ENCODE measurements around the gene ADARB2.
A peak's percentile ranks its signal among the peaks of the same experiment; 100 is the strongest.

Gene ADARB2

GRCh38 chr10:1378473-1378872 lies 358.9 kb downstream of the ADARB2 start:
- Mint-ChIP-seq H3K27me3 (peaks cover 30% of the 10 kb centered on the region), H3K27ac (no peak overlapping the region), H3K4me3 (no peak overlapping the region), H3K36me3 (no peaks in the 10 kb centered on the region), H3K9me3 (no peaks in the 10 kb centered on the region), H3K4me1 (no peaks in the 10 kb centered on the region)
- ATAC-seq (ENCODE audit: low read depth) (no peak), DNase-seq (ENCODE audit: low spot score in 2 of 2) (no peak)

- Mint-ChIP-seq H3K4me3 (no peak overlapping the region), H3K4me1 (no peaks in the 10 kb centered on the region), H3K9me3 (no peaks in the 10 kb centered on the region), H3K27me3 (peaks cover 30% of the 10 kb centered on the region), H3K36me3 (no peaks in the 10 kb centered on the region), H3K27ac (no peak overlapping the region)
- no peak for ATAC-seq (ENCODE audit: low read depth)
- no peak for DNase-seq (ENCODE audit: low spot score in 2 of 2)
Observed at GRCh38 chr10:1377740-1378397, 359.5 kb downstream of the ADARB2 start.

GRCh38 chr10:1377231-1377630 lies 360.1 kb downstream of the ADARB2 start:
- no peaks in the 10 kb centered on the region for H3K36me3 Mint-ChIP-seq
- H3K27ac Mint-ChIP-seq = no peak overlapping the region
- ATAC-seq (ENCODE audit: low read depth) = no peak
- H3K4me1 Mint-ChIP-seq = no peaks in the 10 kb centered on the region
- no peaks in the 10 kb centered on the region for H3K9me3 Mint-ChIP-seq
- H3K27me3 Mint-ChIP-seq = peaks cover 30% of the 10 kb centered on the region
- no peak for DNase-seq (ENCODE audit: low spot score in 2 of 2)
- H3K4me3 Mint-ChIP-seq = no peak overlapping the region

DNA sequence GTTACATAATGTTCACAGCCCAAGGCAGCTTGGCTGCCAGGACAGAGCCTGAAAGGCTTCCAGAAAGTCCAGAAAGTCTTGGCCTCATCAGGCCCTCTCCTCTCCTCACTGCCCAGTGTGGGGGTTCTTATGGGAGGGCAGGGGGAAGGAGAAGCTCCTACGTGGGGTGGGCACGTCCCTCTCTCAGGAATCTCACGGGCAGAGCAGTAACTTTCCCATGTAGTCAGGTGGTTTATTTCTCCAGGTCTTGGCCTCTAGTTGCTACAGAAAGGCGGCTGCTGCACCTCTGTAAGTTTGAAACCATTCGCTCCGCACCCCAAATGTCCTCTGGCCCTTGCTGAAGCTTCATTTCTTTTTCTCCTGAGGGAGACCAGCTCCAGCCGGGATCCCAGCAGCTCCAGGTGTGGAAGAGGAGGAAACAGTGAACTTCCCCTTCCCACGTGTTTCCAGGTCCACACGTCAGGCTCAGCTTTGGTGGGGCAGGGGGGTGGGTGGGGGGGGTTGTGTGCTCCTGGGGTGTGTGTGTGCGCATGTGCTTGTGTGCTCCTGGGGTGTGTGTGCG lies 360.9 kb downstream of the ADARB2 start:
- no peaks in the 10 kb centered on the region for H3K9me3 Mint-ChIP-seq
- DNase-seq (ENCODE audit: low spot score in 2 of 2) (peak in 1 of 2 donors; percentile 2), ATAC-seq (ENCODE audit: low read depth) (no peak)
- peaks cover 25% of the 10 kb centered on the region for H3K27me3 Mint-ChIP-seq
- H3K36me3 Mint-ChIP-seq = no peaks in the 10 kb centered on the region
- no peak overlapping the region for H3K27ac Mint-ChIP-seq
- H3K4me3 Mint-ChIP-seq = no peak overlapping the region
- H3K4me1 Mint-ChIP-seq = no peaks in the 10 kb centered on the region

GRCh38 chr10:1375346-1376170 lies 361.8 kb downstream of the ADARB2 start:
- DNase-seq (ENCODE audit: low spot score in 2 of 2) = peak in 1 of 2 donors; percentile 5
- Mint-ChIP-seq H3K36me3 (no peaks in the 10 kb centered on the region), H3K27ac (no peak overlapping the region), H3K4me3 (no peak overlapping the region), H3K27me3 (peaks cover 22% of the 10 kb centered on the region), H3K9me3 (no peaks in the 10 kb centered on the region), H3K4me1 (no peaks in the 10 kb centered on the region)
- ATAC-seq (ENCODE audit: low read depth) = no peak

DNA sequence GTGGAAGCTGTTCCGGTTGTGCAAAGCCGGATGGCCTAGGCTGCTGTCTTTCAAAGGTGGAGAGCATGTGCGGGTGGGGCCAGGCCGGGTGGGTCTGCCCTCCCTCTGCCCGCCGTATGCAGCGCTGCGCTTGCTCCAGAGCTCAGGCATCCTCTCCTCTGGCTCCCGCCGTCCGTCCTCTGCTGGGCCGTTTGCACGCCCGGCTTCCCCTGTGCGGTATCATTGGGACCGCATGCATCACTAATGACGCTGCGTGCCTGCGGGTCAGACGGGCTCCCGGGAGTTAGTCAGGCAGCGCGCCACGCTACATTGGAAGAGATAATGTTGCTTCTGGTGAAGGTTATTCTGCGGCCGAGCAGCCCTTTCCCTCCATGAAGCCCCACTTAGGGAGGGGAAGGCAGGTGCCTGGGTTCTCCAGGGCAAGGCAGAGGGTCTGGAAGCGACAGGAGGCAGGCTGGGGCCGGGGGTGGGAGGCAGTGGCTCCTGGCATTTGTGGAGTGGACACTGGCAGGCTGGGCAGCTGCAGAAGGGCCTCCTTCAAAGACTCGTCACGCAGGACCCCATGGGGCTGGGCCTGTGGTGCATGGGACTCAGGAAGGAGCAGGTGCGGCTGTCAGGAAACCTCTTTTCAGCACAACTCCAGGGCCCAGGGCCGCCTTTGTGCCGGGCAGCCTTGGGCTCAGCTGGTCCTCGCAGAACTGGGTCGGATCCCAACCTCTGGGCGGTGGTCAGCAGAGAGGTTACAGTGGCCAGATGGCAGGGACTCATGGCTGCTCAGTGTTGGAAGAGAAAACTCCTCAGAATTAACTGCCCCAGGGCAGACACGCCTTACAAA lies 362.6 kb downstream of the ADARB2 start:
- Mint-ChIP-seq H3K27me3 (peaks cover 29% of the 10 kb centered on the region), H3K4me1 (peaks cover 2% of the 10 kb centered on the region), H3K9me3 (no peaks in the 10 kb centered on the region), H3K36me3 (no peaks in the 10 kb centered on the region), H3K4me3 (no peak overlapping the region), H3K27ac (no peak overlapping the region)
- no peak for DNase-seq (ENCODE audit: low spot score in 2 of 2)
- no peak for ATAC-seq (ENCODE audit: low read depth)

GRCh38 chr10:1373287-1373686 lies 364.0 kb downstream of the ADARB2 start:
- Mint-ChIP-seq H3K36me3 (no peaks in the 10 kb centered on the region), H3K27me3 (peaks cover 24% of the 10 kb centered on the region), H3K27ac (no peak overlapping the region), H3K4me1 (peaks cover 2% of the 10 kb centered on the region), H3K4me3 (no peak overlapping the region), H3K9me3 (no peaks in the 10 kb centered on the region)
- DNase-seq (ENCODE audit: low spot score in 2 of 2) (peak in 1 of 2 donors; percentile 9), ATAC-seq (ENCODE audit: low read depth) (no peak)

DNA sequence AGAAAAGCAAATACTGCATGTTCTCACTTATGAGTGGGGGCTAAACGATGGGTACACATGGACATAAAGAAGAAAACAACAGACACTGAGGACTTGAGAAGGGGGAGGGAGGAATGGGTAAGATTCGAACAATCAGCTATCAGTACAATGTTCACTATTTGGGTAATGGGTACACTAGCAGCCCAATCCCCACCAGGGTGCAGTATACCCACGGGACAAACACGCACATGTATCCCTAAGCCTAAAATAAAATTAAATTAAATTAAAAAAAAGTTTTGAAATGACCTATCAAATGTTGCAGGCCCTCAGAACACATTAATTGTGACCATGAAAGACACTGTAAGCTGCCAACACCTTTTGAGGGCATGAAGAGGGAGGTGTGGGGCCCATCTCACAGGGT lies 365.1 kb downstream of the ADARB2 start:
- Mint-ChIP-seq H3K9me3 (no peaks in the 10 kb centered on the region), H3K4me1 (peaks cover 2% of the 10 kb centered on the region), H3K4me3 (no peak overlapping the region), H3K36me3 (no peaks in the 10 kb centered on the region), H3K27ac (no peak overlapping the region), H3K27me3 (peaks cover 22% of the 10 kb centered on the region)
- no peak for ATAC-seq (ENCODE audit: low read depth)
- no peak for DNase-seq (ENCODE audit: low spot score in 2 of 2)

DNA sequence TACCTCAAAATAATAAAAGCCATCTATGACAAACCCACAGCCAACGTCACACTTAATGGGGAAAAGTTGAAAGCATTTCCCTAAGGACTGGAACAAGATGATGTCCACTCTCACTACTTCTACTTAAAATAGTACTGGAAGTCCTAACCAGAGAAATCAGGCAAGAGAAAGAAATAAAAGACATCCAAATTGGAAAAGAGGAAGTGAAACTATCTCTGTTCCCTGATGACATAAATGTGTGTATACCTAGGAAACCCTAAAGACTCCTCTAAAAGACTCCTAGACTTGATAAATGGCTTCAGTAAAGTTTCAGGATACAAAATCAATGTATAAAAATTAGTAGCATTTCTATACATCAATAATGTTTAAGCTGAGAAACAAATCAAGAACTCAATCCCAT lies 367.0 kb downstream of the ADARB2 start:
- no peak overlapping the region for H3K4me3 Mint-ChIP-seq
- peaks cover 17% of the 10 kb centered on the region for H3K27me3 Mint-ChIP-seq
- H3K4me1 Mint-ChIP-seq = peaks cover 2% of the 10 kb centered on the region
- no peaks in the 10 kb centered on the region for H3K36me3 Mint-ChIP-seq
- no peak overlapping the region for H3K27ac Mint-ChIP-seq
- no peak for DNase-seq (ENCODE audit: low spot score in 2 of 2)
- H3K9me3 Mint-ChIP-seq = no peaks in the 10 kb centered on the region
- peak; percentile 26 for ATAC-seq (ENCODE audit: low read depth)

DNA sequence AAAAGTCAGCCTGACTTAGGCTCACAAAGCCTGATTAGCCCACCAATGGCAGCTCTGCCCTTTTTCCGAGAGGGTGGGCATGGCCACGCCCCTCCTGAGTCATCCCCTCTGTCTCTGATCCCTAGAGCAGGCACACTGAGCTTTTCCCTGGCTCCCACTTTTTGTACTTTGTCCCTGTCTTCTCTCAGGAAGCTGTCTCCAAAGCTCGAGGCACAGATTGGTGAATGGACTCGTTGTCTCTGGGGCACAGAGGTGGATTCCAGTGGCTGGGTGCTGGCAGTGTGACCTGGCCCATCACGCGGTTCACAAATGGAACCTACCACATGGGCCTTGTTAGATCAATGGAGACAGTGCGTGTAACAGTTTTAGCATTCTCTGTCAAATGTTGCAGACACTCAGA lies 367.7 kb downstream of the ADARB2 start:
- DNase-seq (ENCODE audit: low spot score in 2 of 2) = no peak
- no peak overlapping the region for H3K27ac Mint-ChIP-seq
- H3K9me3 Mint-ChIP-seq = no peaks in the 10 kb centered on the region
- no peak overlapping the region for H3K4me3 Mint-ChIP-seq
- H3K4me1 Mint-ChIP-seq = peaks cover 2% of the 10 kb centered on the region
- no peaks in the 10 kb centered on the region for H3K36me3 Mint-ChIP-seq
- H3K27me3 Mint-ChIP-seq = peaks cover 18% of the 10 kb centered on the region
- ATAC-seq (ENCODE audit: low read depth) = no peak

- ATAC-seq (ENCODE audit: low read depth) (no peak), DNase-seq (ENCODE audit: low spot score in 2 of 2) (no peak)
- no peaks in the 10 kb centered on the region for H3K36me3 Mint-ChIP-seq
- H3K9me3 Mint-ChIP-seq = no peaks in the 10 kb centered on the region
- H3K27me3 Mint-ChIP-seq = peaks cover 22% of the 10 kb centered on the region
- no peak overlapping the region for H3K4me3 Mint-ChIP-seq
- no peak overlapping the region for H3K27ac Mint-ChIP-seq
- peaks cover 2% of the 10 kb centered on the region for H3K4me1 Mint-ChIP-seq
Observed at GRCh38 chr10:1369197-1369596, 368.1 kb downstream of the ADARB2 start.

DNA sequence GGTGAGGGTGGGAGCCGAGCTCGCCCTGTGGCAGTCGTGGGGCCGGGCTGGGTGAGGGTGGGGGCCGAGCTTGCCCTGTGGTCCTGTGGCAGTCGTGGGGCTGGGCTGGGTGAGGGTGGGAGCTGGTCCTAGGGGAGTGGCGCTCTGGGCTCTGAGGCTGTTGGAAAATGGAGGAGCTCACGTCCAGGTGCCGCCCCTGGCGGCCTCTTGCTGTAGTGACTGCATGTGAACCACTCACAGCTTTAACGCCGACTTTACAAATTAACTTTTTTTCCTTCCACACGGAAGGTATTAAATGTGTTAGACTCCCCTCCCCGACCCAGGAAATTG lies 368.5 kb downstream of the ADARB2 start:
- Mint-ChIP-seq H3K27ac (no peak overlapping the region), H3K9me3 (no peaks in the 10 kb centered on the region), H3K4me1 (peaks cover 2% of the 10 kb centered on the region), H3K4me3 (no peak overlapping the region), H3K27me3 (peaks cover 22% of the 10 kb centered on the region), H3K36me3 (no peaks in the 10 kb centered on the region)
- ATAC-seq (ENCODE audit: low read depth) (peak; percentile 66), DNase-seq (ENCODE audit: low spot score in 2 of 2) (no peak)

GRCh38 chr10:1367938-1368841 lies 369.1 kb downstream of the ADARB2 start:
- Mint-ChIP-seq H3K4me1 (peaks cover 2% of the 10 kb centered on the region), H3K9me3 (no peaks in the 10 kb centered on the region), H3K4me3 (no peak overlapping the region), H3K27me3 (peaks cover 22% of the 10 kb centered on the region), H3K36me3 (no peaks in the 10 kb centered on the region), H3K27ac (no peak overlapping the region)
- DNase-seq (ENCODE audit: low spot score in 2 of 2) (no peak), ATAC-seq (ENCODE audit: low read depth) (no peak)
